ENCODE results near the gene SSBP4.

DNA sequence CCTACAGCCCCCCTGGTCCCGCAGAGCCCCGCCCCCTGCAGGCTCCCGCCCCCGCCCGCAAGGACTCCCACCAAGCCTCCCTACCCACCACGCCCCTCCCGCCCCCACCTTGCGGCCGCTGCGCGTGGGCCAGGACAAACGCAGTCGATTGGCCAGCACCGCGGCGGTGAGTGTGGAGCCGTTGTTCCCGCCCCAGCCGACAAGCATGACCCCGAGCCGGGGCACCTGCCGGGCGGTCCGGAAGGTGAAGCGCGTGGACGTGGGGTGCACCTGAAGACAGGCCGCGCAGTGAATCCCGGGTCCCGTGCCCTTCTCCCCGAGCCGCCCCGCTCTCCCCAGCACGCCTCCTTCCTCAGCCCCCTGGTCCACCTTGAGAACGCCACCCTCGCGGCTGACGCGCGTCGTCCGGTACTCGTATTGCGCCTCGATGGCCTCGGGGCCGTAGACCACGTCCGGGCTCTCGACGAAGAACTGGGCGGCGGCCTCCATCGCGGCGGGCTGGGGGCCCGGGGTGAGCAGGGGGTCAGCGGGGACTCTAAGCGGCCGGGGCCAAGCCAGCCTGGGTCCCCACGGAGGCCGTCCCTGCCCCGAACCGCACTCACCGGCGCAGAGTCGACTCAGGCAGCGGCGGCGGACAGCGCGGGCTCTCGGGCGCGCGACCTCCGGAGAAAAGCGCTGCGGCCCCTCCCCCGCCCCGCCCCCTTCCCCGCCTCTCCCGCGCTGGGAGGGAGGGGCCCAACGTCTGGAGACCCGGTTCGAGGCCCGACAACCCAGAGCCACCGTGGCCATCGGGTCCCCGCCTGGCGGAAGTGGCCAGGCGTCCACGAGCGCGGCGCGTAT is 18.5 kb downstream of the SSBP4 start, which contains the start of gene ISYNA1:
- TF ChIP-seq CTCF (IDR thresholded peaks at IDR 0.05): no peak
- no peak for TF ChIP-seq POLR2A (IDR thresholded peaks at IDR 0.05)

Measured in testis (tissue), 2 donors.